ENCODE measurements around the gene PKHD1.

Gene PKHD1

DNA sequence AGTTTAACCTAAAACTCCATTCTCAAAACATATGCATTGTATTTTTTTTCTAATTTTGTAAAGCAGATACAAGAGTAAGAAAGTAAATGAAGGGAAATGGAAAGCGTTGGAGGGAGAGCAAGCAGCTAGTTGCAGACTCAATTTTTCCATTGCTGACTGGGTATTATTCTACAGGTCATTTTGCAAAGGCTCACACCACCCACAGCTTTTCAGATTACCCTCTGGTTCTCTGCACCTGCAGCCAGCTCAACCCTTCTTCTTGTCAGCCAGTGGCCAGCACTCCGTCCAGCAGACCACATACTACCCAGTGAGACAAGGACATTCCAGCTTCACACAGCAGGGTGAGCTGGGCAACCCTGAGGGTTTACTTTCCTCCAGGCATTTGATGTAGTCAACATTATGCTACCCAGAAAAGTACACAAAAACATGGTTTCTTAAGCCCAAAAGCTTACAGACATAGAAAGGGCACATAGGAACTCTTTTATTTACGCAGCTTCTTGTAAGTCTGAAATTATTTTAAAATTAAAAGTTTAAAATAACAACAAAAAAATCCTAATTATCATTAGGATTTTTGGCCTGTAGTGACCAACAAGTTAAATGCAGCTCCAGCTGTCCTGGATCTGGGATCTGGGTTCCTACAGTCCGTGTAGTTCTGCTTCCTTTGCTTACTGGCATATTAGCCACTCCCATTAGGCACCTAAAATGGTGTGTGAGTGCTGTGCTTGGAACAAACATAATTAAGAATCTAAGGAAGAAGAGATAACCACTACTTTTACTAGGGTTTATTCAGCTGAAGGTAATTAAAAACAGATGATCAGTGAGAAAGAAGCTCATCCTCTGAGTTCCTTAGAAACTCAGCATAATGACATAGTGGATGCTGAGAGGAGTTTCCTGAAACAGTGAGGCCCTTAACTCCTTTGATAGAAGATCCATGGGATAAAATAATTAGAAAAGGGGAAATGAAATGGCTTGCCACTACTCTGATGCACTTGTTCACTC is 185.3 kb downstream of the PKHD1 start:
- in situ Hi-C loops (cut with HindIII; ENCODE audit: low sequenced_read_pairs): no loop called here
- no peak for DNase-seq (ENCODE audit: low read depth)
- TF ChIP-seq, protein P1, sequence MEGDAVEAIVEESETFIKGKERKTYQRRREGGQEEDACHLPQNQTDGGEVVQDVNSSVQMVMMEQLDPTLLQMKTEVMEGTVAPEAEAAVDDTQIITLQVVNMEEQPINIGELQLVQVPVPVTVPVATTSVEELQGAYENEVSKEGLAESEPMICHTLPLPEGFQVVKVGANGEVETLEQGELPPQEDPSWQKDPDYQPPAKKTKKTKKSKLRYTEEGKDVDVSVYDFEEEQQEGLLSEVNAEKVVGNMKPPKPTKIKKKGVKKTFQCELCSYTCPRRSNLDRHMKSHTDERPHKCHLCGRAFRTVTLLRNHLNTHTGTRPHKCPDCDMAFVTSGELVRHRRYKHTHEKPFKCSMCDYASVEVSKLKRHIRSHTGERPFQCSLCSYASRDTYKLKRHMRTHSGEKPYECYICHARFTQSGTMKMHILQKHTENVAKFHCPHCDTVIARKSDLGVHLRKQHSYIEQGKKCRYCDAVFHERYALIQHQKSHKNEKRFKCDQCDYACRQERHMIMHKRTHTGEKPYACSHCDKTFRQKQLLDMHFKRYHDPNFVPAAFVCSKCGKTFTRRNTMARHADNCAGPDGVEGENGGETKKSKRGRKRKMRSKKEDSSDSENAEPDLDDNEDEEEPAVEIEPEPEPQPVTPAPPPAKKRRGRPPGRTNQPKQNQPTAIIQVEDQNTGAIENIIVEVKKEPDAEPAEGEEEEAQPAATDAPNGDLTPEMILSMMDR (IDR thresholded peaks at IDR 0.05; ENCODE audit: low read depth, low read length, missing control alignments): no peak
- no peak overlapping the region for H3K4me3 ChIP-seq (ENCODE audit: low read depth, low read length)

DNA sequence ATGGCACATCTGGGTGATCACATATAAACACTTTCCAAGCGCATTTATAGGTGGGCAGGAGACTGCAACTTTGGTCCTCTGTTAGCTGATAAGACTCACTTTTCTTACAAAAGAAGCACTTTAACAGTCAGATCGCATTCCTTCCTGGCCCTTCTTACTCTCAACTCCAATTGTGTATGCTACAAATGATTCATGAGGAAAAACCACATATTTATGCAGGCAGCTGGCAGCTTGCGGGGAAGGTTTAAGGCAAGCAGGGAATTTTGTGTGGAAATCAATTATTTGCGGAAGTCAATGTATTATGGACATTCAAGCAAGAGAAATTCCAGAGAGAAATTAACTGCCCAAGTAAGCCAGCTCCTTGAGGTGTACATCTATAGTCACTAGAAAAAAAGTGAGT is 194.0 kb downstream of the PKHD1 start:
- peak; percentile 22 for DNase-seq (ENCODE audit: low read depth)
- in situ Hi-C loops (cut with HindIII; ENCODE audit: low sequenced_read_pairs): no loop called here
- TF ChIP-seq, protein P1 (IDR thresholded peaks at IDR 0.05; ENCODE audit: low read depth, low read length, missing control alignments): no peak
- no peak overlapping the region for H3K4me3 ChIP-seq (ENCODE audit: low read depth, low read length)

DNA sequence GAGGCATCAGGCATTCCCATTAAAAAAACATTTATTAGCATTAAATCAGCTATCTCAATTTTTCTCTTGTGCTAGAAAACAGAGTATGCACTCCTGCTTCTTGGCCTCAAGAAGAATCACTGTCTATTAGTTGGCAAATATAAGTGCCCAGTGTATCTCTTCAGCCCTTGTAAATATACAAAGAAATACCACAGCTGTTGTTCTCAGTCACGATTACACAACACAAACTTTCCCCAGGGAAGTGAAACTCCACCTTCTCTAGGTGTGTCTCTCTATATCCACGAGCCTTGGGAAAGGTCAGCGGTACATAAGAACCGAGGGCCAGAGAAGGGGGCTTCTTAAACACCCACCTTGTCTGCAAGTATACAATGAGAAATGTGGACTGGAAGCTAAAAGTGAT is 194.7 kb downstream of the PKHD1 start:
- in situ Hi-C loops (cut with HindIII; ENCODE audit: low sequenced_read_pairs): no loop called here
- TF ChIP-seq, protein P1 (IDR thresholded peaks at IDR 0.05; ENCODE audit: low read depth, low read length, missing control alignments): no peak
- no peak overlapping the region for H3K4me3 ChIP-seq (ENCODE audit: low read depth, low read length)
- DNase-seq (ENCODE audit: low read depth): no peak

DNA sequence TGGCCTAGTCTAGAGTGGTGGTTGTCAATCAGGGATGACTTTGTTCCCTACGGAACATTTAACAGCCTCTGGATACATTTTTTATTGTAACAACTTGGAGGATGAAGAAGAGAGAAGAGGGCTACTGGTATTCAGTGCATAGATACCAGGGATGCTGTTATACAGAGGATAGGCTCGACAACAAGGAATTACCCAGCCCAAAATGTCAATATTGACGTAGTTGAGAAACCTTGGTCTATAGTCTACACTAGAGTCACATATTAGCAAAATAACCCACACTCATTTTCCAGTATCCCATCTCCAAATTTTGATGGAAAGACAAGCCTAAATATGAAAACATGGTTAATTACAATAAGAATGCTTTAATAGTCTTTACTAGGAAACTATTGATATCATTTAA is 195.1 kb downstream of the PKHD1 start:
- TF ChIP-seq, protein P1 (IDR thresholded peaks at IDR 0.05; ENCODE audit: low read depth, low read length, missing control alignments): no peak
- no peak overlapping the region for H3K4me3 ChIP-seq (ENCODE audit: low read depth, low read length)
- in situ Hi-C loops (cut with HindIII; ENCODE audit: low sequenced_read_pairs): no loop called here
- DNase-seq (ENCODE audit: low read depth): no peak

DNA sequence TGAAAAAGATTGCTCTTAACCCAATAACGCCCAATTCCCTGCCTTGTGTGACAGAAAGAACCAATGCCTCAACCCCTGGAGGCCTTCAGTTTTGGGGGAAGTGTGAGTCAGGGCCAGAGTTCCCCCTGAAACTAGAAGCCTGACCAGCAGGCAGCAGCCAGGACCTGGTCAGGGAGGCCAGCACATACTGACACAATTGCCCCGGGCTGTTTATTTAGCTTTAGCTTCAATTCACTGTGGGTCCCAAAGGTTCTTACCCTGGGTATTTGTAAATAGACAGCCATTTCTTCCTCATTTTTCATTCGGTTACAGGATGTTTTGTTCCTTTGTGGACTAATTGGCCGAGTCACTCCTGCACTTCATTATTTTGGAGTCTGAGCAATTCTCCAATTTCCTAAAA is 195.6 kb downstream of the PKHD1 start:
- TF ChIP-seq, protein P1 (IDR thresholded peaks at IDR 0.05; ENCODE audit: low read depth, low read length, missing control alignments): no peak
- in situ Hi-C loops (cut with HindIII; ENCODE audit: low sequenced_read_pairs): no loop called here
- DNase-seq (ENCODE audit: low read depth): no peak
- H3K4me3 ChIP-seq (ENCODE audit: low read depth, low read length): no peak overlapping the region

DNA sequence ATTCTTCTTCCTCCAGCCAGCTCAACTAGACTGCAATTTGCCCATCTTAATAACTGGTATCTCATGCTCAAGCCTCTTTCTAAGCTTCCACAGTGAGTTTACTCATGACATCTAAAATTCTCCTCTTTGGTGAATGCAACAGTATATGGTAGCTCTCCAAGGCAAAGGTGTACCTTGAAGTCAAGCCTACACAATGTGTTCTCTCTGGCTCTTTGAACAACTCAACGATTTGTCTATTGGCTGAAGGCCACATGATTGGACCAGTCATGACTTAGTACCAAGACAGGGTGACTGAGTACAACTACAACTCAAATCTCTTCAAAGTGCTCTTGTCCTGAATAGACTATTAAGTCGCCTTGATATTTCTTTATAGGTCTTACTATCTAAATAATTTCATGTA is 199.6 kb downstream of the PKHD1 start:
- in situ Hi-C loops (cut with HindIII; ENCODE audit: low sequenced_read_pairs): no loop called here
- DNase-seq (ENCODE audit: low read depth): no peak
- no peak overlapping the region for H3K4me3 ChIP-seq (ENCODE audit: low read depth, low read length)
- TF ChIP-seq, protein P1 (IDR thresholded peaks at IDR 0.05; ENCODE audit: low read depth, low read length, missing control alignments): no peak

Measured in astrocyte of the cerebellum (primary cell).